ENCODE data around the gene KCNG3.
A peak's percentile ranks its signal among the peaks of the same experiment; 100 is the strongest.

Gene KCNG3

DNA sequence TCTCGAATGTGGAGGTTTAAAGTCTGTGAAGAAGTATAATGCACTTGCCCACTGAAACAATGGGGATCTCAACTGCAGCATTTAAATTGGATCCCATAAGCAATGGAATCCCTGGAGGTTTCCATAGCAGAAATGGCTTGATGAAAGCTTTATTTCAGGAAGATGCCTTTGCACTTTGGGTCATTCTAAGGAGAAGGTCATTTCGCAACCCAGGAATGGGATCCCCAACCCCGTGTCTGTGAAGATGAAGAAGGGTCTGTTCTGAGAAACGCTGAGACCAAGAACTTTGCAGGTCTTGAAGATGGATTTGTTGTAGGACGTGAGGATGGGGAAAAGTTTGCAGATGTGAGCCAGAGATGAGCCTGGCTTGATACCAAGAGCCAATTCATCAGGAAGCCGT lies 1.8 kb upstream of the KCNG3 start:
- H3K27ac ChIP-seq = no peak overlapping the region
- TF ChIP-seq ZFX (IDR thresholded peaks at IDR 0.05) = no peak
- TF ChIP-seq, protein P1, sequence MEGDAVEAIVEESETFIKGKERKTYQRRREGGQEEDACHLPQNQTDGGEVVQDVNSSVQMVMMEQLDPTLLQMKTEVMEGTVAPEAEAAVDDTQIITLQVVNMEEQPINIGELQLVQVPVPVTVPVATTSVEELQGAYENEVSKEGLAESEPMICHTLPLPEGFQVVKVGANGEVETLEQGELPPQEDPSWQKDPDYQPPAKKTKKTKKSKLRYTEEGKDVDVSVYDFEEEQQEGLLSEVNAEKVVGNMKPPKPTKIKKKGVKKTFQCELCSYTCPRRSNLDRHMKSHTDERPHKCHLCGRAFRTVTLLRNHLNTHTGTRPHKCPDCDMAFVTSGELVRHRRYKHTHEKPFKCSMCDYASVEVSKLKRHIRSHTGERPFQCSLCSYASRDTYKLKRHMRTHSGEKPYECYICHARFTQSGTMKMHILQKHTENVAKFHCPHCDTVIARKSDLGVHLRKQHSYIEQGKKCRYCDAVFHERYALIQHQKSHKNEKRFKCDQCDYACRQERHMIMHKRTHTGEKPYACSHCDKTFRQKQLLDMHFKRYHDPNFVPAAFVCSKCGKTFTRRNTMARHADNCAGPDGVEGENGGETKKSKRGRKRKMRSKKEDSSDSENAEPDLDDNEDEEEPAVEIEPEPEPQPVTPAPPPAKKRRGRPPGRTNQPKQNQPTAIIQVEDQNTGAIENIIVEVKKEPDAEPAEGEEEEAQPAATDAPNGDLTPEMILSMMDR (conservative IDR thresholded peaks at IDR 0.05) = no peak

DNA sequence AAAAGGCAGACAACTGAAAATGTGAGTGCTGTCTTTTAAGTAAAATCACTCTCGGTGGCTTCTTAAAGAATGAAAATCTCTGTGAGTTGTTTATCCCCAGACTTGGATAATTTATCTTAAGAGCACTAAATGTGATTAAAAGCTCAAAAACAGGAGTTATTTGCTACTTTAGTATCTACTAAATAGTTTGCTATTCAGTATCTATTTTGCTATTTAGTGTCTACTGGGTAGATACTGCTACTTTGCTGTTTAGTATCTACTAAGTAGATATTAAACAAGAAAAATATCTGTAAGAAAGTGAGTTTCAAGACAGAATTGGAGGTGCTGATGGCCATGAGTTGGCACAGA lies 1.4 kb upstream of the KCNG3 start:
- TF ChIP-seq, protein P1 (conservative IDR thresholded peaks at IDR 0.05) = peak; percentile 59
- TF ChIP-seq ZFX (IDR thresholded peaks at IDR 0.05) = no peak
- H3K27ac ChIP-seq = no peak overlapping the region

DNA sequence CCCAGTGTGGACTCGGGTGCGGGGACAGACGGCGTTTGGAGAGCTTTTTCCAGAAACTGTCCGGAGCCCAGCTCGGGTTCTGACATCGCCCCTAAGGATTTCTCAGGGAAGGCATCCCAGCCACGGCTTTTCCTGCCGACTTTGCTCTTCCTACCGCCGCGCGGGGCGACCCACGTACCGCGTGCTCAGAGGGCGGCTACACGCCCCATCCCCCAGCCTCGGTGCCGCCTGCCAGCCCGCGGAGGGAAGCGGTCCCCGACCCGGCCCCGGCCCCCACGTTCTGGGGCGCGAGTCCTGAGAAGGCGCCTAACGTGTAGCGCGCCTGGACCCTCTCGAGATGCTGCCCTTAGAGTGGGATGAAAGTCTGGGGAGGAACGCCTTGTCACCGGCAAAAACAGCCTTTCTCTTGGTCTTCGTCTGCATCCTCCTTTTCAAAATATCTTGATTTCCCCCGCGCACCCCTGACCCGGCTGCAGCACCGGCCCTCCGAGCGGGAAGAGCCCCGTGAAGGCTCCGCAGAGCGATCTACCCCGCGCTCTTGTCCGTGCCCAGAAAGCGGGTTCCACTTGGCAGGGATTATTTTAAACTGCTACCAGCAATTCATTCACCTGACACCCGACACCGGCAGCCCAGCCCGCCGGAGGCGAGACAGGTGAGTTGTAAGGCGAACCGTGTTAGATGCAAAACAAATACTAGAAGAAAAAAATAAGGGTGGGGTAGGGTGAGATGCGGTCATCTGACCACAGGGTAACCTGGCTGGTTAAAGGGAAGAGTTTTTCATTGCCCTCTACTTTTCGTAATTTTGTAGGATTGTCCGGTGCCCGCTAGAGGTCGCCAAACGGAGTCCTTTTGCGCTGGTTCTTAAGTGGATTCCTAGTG lies 812 bp upstream of the KCNG3 start:
- no peak for TF ChIP-seq ZFX (IDR thresholded peaks at IDR 0.05)
- TF ChIP-seq, protein P1 (conservative IDR thresholded peaks at IDR 0.05) = peak; percentile 82
- H3K27ac ChIP-seq = peak overlapping the region; percentile 76

DNA sequence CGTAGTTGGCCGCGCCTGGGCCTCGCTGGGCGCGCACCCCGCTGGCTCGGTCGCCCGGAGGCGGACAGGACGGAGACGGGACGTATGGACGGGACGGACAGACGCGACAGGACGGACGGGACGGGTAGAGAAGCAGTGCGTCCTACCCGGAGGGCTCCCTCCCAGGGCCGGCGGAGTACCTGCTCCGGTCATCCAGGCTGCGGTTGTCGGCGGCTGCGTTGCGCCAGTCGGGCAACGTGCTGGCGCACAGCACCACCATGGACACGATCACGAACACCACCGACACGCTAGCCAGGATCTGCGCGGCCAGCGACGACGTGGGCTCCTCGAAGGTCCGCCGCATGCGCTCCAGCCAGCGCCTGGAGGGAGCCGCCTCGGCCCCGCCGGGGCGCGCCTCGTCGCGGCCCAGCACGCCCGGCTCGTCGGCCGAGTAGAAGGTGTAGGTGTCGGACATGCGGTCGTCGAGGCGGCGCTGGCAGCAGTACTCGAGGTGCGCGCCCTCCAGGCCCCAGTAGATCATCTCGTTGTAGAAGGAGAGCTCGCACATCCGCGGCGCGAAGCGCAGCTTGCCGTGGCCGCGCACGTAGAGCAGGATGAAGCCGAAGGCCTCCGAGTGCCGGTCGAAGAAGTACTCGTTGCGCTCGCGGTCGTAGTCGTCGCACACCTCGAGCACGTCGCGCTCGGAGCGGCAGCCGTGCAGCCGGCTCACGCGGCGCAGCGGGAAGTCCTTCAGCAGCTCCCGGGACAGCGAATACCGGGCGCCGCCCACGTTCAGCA lies 903 bp downstream of the KCNG3 start:
- H3K27ac ChIP-seq = peak overlapping the region; percentile 76; the same call in 1 of the 2 replicates
- TF ChIP-seq, protein P1 (conservative IDR thresholded peaks at IDR 0.05) = no peak
- no peak for TF ChIP-seq ZFX (IDR thresholded peaks at IDR 0.05)

DNA sequence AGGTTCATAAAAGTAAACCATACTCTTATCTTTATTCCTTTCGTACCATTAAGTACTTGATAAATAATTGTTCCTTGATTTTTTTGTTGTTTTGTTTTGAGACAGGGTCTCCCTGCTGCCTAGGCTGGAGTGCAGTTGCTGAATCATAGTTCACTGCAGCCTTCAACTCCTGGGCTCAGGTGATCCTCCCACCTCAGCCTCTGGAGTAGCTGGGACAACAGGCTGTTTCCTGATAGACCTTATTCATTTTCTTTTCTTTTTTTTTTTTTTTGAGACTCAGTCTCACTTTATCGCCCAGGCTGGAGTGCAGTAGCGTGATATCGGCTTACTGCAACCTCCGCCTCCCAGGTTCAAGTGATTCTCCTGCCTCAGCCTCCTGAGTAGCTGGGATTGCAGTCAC lies 5.5 kb downstream of the KCNG3 start:
- TF ChIP-seq, protein P1 (conservative IDR thresholded peaks at IDR 0.05) = no peak
- no peak for TF ChIP-seq ZFX (IDR thresholded peaks at IDR 0.05)
- H3K27ac ChIP-seq = no peak overlapping the region

DNA sequence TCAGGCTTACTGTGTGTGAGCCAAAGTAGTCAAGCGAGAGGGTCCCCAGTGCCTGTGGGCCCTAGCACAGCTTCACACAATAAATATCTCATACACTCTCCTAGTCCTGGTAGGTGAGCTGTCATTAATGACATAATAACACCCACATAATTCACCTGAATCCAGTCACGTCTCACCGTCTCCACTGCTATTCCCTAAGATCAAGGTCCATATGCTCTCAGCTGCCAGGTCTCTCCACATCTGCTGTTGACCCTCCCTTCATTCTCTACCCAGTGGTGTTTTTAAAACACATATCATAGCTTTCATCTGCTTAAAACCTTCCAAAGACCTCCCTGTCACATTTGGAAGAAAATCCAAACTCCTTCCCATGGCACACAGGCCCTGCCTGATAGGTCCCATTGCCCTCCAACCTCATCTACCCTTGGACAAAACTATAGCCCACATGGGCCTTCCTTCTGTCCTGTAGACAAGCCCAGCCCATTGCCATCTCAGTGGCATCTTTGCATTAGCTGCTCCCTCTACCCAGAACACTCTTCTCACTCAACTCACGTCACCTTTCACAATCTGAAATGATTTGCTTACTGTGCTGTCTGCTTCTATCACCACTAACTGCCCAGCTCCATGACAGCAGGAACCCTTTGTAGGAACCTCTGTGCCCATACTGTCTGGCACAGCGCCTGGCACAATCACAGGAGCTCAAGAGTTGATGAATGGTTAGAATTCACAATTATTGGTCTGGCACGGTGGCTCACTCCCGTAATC lies 7.5 kb downstream of the KCNG3 start:
- no peak for TF ChIP-seq ZFX (IDR thresholded peaks at IDR 0.05)
- TF ChIP-seq, protein P1 (conservative IDR thresholded peaks at IDR 0.05) = no peak
- H3K27ac ChIP-seq = no peak overlapping the region
